T-helper 17 cell (primary cell): ENCODE measurements around the gene TMEM255A. TPM values are rescaled to one million over a fixed set of nuclear protein-coding genes. Genes with fewer than 3 reads are reported as not detected.
"Not testable (repeated sequence)": the region's sequence is repeated elsewhere in the genome, so short reads cannot be mapped to it uniquely, and the experiment has no call there.

Experiments used
- ATAC-seq: fragments of 150-1000 bp; cut with Tn5 transposase; 2 replicates; pipeline ENCODE4 v1.10.0; 2021; ENCODE audit warnings: mild to moderate bottlenecking, moderate library complexity
- DNase-seq, 3 donors: peaks; one replicate each; pipeline versions ENCODE4 v3.0.0 to v3.0.0-alpha.2; 2020 to 2021
- H3K9me3 ChIP-seq: one replicate; pipeline ENCODE4 v1.7.0; 2013; ENCODE audit warnings: low read length, mild to moderate bottlenecking; ENCODE audit not compliant: control insufficient read depth, poor library complexity, severe bottlenecking
- H3K27ac Mint-ChIP-seq: one replicate; pipeline ENCODE4 v1.8.0; 2022; ENCODE audit warnings: mild to moderate bottlenecking, moderate library complexity, mixed read lengths
- H3K27me3 Mint-ChIP-seq: one replicate; pipeline ENCODE4 v1.8.0; 2022; ENCODE audit warnings: mixed read lengths
- H3K36me3 Mint-ChIP-seq: one replicate; pipeline ENCODE4 v1.8.0; 2022; ENCODE audit warnings: low read depth, mixed read lengths
- H3K4me1 Mint-ChIP-seq: one replicate; pipeline ENCODE4 v1.8.0; 2022; ENCODE audit warnings: mild to moderate bottlenecking, mixed read lengths
- H3K4me3 Mint-ChIP-seq: one replicate; pipeline ENCODE4 v1.8.0; 2022; ENCODE audit warnings: mild to moderate bottlenecking, moderate library complexity, mixed read lengths
- total RNA-seq, 4 donors: library from RNA in 2 of 4; stranded (reverse) in 2 of 4; gene quantifications; one replicate each; pipeline ENCODE4 v1.2.3 and lab custom pipeline; 2022 to 2026

The TMEM255A gene
- under 1 TPM in 1 of 2 donors, not detected in 1; 0.30 TPM for total RNA-seq
- total RNA-seq (lab: John Stamatoyannopoulos, UW), result 0 to 0.23 reads per million in 2 donors

GRCh38 chrX:120310861-120311726 lies at the start of gene TMEM255A:
TSS of gene TMEM255A (minus strand) at chrX:120311461. CDS start at chrX:120311309, 152 bp downstream.
- ATAC-seq, result no peak
- peaks cover 2% of the 10 kb centered on the region for H3K36me3 Mint-ChIP-seq
- peak within 1 kb of the TSS; percentile 87 for H3K4me3 Mint-ChIP-seq
- peaks cover 12% of the 10 kb centered on the region for H3K4me1 Mint-ChIP-seq
- no peak for DNase-seq
- no peaks in the 10 kb centered on the region for H3K27me3 Mint-ChIP-seq
- H3K9me3 ChIP-seq, result no peaks in the 10 kb centered on the region
- H3K27ac Mint-ChIP-seq, result peak within 1 kb of the TSS; percentile 90

- DNase-seq (no peak), ATAC-seq (no peak)
- H3K36me3 Mint-ChIP-seq, result no peaks in the 10 kb centered on the region
- peaks cover 5% of the 10 kb centered on the region for H3K27me3 Mint-ChIP-seq
- no peaks in the 10 kb centered on the region for H3K4me1 Mint-ChIP-seq
- no peak overlapping the region for H3K27ac Mint-ChIP-seq
- no peaks in the 10 kb centered on the region for H3K9me3 ChIP-seq
- no peak overlapping the region for H3K4me3 Mint-ChIP-seq
Measured at GRCh38 chrX:120358737-120359456, 47.6 kb upstream of the TMEM255A start.

DNA sequence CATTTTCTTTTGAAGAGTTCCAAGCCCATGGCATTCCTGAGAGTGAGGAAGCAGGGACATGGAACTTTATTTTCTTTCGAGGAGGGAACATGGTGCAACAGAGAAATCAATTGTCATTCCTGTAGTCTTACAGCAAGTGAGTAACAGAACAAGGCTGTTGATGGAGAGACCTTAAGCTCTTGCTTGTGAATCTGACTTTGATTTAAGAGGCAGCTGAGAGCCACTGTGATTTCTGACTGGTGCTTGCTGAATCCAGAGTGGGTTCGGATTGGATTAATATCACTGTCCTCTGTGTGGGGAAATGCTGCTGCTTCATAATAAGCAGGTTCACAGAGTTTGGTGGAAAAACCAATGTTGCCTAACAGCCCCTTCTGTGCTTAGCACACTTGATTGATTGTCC lies 45.9 kb upstream of the TMEM255A start:
- Mint-ChIP-seq H3K27ac (no peak overlapping the region), H3K27me3 (peaks cover 5% of the 10 kb centered on the region), H3K4me3 (no peak overlapping the region), H3K4me1 (no peaks in the 10 kb centered on the region), H3K36me3 (no peaks in the 10 kb centered on the region)
- ATAC-seq, result no peak
- no peaks in the 10 kb centered on the region for H3K9me3 ChIP-seq
- no peak for DNase-seq

DNA sequence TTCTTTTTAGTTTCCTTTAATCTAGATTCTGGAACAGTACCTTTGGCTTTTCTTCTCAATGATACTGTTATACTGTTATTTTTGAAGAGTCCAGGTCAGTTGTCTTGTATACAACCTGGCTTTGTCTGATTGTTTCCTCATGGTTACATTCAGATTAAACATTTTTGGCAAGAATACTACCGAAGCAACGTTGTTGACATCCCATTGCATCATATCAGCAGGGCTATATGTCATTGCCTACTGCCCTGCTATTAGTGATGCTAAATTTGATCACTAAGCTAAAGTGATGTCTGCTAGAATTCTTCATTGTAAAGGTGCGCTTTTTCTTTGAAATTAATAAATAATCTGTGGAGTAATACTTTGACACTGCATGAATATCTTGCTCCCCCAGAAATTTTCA lies 44.8 kb upstream of the TMEM255A start:
- Mint-ChIP-seq H3K27ac (no peak overlapping the region), H3K36me3 (no peaks in the 10 kb centered on the region), H3K4me3 (no peak overlapping the region), H3K27me3 (peaks cover 5% of the 10 kb centered on the region), H3K4me1 (no peaks in the 10 kb centered on the region)
- H3K9me3 ChIP-seq, result no peaks in the 10 kb centered on the region
- no peak for DNase-seq
- no peak for ATAC-seq

GRCh38 chrX:120350450-120351138 lies 39.3 kb upstream of the TMEM255A start:
- no peak for DNase-seq
- Mint-ChIP-seq H3K27ac (no peak overlapping the region), H3K4me3 (no peak overlapping the region), H3K27me3 (no peaks in the 10 kb centered on the region), H3K36me3 (no peaks in the 10 kb centered on the region), H3K4me1 (no peaks in the 10 kb centered on the region)
- H3K9me3 ChIP-seq, result no peaks in the 10 kb centered on the region
- ATAC-seq, result no peak

DNA sequence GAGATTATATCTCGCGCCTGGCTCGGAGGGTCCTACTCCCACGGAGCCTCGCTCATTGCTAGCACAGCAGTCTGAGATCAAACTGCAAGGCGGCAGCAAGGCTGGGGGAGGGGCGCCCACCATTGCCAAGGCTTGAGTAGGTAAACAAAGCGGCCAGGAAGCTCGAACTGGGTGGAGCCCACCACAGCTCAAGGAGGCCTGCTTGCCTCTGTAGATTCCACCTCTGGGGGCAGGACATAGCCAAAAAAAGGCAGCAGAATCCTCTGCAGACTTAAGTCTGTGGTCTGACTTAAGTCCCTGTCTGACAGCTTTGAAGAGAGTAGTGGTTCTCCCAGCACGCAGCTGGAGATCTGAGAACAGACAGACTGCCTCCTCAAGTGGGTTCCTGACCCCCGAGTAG lies 33.3 kb upstream of the TMEM255A start:
- H3K4me1 Mint-ChIP-seq, H3K4me3 Mint-ChIP-seq, H3K36me3 Mint-ChIP-seq, H3K9me3 ChIP-seq, ATAC-seq, H3K27me3 Mint-ChIP-seq, H3K27ac Mint-ChIP-seq, DNase-seq: not testable (repeated sequence)

GRCh38 chrX:120336899-120337298 lies 25.6 kb upstream of the TMEM255A start:
- Mint-ChIP-seq H3K4me3 (no peak overlapping the region), H3K36me3 (no peaks in the 10 kb centered on the region), H3K4me1 (no peaks in the 10 kb centered on the region), H3K27me3 (no peaks in the 10 kb centered on the region), H3K27ac (no peak overlapping the region)
- no peak for DNase-seq
- H3K9me3 ChIP-seq, result peaks cover 3% of the 10 kb centered on the region
- ATAC-seq, result no peak

- Mint-ChIP-seq H3K36me3 (no peaks in the 10 kb centered on the region), H3K4me1 (no peaks in the 10 kb centered on the region), H3K4me3 (no peak overlapping the region), H3K27ac (no peak overlapping the region), H3K27me3 (no peaks in the 10 kb centered on the region)
- DNase-seq, result no peak
- ATAC-seq, result no peak
- peaks cover 3% of the 10 kb centered on the region for H3K9me3 ChIP-seq
Measured at GRCh38 chrX:120335289-120335688, 24.0 kb upstream of the TMEM255A start.

GRCh38 chrX:120334603-120335002 lies 23.3 kb upstream of the TMEM255A start:
- H3K9me3 ChIP-seq, result peaks cover 3% of the 10 kb centered on the region
- no peak for ATAC-seq
- H3K4me3 Mint-ChIP-seq, result no peak overlapping the region
- H3K4me1 Mint-ChIP-seq, result no peaks in the 10 kb centered on the region
- no peaks in the 10 kb centered on the region for H3K36me3 Mint-ChIP-seq
- H3K27ac Mint-ChIP-seq, result no peak overlapping the region
- DNase-seq, result no peak
- H3K27me3 Mint-ChIP-seq, result no peaks in the 10 kb centered on the region

DNA sequence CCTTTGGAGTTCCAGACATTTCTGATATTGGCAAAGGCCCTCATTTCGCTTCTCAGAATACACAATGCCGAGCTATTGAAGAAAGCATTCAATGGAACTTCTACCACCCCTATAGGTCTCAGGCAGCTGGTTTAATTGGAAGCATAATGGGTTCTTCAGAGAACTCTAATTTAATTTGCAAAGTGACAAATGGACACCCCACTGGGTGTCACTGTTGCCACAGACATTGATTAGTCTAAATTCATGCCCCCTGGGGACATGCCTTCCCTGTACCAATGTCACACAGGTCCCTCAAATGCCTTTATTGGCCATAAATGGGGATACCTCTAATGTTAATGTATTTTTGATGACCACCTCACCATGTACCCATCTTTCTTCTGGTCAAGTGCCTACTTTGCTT lies 22.9 kb upstream of the TMEM255A start:
- Mint-ChIP-seq H3K27ac (no peak overlapping the region), H3K36me3 (no peaks in the 10 kb centered on the region), H3K4me1 (no peaks in the 10 kb centered on the region), H3K4me3 (no peak overlapping the region), H3K27me3 (no peaks in the 10 kb centered on the region)
- no peak for DNase-seq
- ATAC-seq, result no peak
- peaks cover 3% of the 10 kb centered on the region for H3K9me3 ChIP-seq

- Mint-ChIP-seq H3K27ac (no peak overlapping the region), H3K36me3 (no peaks in the 10 kb centered on the region), H3K4me3 (no peak overlapping the region), H3K4me1 (no peaks in the 10 kb centered on the region), H3K27me3 (peaks cover 4% of the 10 kb centered on the region)
- DNase-seq (no peak), ATAC-seq (no peak)
- H3K9me3 ChIP-seq, result peaks cover 3% of the 10 kb centered on the region
Measured at GRCh38 chrX:120332394-120332793, 21.1 kb upstream of the TMEM255A start.

DNA sequence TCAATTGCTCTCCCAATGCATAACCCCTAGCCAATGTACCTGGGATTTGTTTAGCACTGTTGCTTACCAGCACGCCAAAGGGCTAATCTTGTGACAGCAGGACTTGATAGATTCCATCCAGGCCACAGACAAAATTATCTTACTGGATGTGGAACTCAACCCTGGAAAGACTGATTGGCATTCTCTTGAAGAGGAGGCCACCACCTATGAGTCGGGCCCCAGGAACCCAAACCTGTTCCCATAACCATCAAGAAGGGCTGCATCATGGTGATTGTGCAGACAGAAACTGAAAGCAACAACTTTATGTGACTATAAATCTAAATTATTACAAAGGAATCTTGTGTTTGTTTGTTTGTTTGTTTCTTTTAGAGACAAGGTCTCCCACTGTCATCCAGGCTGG lies 19.9 kb upstream of the TMEM255A start:
- DNase-seq (no peak), ATAC-seq (no peak)
- H3K4me3 Mint-ChIP-seq, result no peak overlapping the region
- H3K27ac Mint-ChIP-seq, result no peak overlapping the region
- H3K9me3 ChIP-seq, result no peaks in the 10 kb centered on the region
- H3K27me3 Mint-ChIP-seq, result peaks cover 8% of the 10 kb centered on the region
- H3K36me3 Mint-ChIP-seq, result peaks cover 2% of the 10 kb centered on the region
- H3K4me1 Mint-ChIP-seq, result no peaks in the 10 kb centered on the region
